Measurements from ENCODE around the gene ELOA2.

Gene ELOA2, protein sequence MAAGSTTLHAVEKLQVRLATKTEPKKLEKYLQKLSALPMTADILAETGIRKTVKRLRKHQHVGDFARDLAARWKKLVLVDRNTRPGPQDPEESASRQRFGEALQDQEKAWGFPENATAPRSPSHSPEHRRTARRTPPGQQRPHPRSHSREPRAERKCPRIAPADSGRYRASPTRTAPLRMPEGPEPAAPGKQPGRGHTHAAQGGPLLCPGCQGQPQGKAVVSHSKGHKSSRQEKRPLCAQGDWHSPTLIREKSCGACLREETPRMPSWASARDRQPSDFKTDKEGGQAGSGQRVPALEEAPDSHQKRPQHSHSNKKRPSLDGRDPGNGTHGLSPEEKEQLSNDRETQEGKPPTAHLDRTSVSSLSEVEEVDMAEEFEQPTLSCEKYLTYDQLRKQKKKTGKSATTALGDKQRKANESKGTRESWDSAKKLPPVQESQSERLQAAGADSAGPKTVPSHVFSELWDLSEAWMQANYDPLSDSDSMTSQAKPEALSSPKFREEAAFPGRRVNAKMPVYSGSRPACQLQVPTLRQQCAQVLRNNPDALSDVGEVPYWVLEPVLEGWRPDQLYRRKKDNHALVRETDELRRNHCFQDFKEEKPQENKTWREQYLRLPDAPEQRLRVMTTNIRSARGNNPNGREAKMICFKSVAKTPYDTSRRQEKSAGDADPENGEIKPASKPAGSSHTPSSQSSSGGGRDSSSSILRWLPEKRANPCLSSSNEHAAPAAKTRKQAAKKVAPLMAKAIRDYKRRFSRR

DNA sequence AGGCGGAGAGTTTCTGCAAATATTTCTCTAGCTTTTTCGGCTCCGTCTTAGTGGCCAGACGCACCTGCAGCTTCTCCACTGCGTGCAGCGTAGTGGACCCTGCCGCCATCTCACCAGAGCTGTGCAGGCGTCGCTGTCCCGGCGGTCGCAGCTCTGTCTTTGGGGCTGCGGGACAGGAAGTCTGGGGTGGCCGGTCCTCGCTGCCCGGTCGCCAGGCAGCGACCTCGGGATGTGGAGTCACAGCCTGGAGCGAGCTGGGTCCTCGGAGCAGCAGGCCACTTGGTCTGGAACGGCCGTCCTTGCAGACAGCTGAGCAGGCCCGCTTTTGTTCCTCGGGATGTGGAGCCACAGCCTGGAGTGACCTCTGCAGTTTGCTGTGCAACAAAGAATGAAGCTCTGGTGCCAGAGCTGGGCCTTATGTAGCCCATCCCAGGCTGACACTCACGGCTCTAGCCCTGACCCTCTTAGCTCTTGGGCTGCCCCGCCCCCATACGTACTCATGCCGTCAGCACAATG lies at the start of gene ELOA2:
ELOA2 (minus strand) TSS at position 466 of the 516 bp plus-strand sequence; CDS start at position 109, 357 bp downstream.
- POLR2A ChIA-PET: no interaction called here
- no peak for DNase-seq (ENCODE audit: extremely low spot score)
- CTCF ChIA-PET: no interaction called here
- TF ChIP-seq, protein P1, sequence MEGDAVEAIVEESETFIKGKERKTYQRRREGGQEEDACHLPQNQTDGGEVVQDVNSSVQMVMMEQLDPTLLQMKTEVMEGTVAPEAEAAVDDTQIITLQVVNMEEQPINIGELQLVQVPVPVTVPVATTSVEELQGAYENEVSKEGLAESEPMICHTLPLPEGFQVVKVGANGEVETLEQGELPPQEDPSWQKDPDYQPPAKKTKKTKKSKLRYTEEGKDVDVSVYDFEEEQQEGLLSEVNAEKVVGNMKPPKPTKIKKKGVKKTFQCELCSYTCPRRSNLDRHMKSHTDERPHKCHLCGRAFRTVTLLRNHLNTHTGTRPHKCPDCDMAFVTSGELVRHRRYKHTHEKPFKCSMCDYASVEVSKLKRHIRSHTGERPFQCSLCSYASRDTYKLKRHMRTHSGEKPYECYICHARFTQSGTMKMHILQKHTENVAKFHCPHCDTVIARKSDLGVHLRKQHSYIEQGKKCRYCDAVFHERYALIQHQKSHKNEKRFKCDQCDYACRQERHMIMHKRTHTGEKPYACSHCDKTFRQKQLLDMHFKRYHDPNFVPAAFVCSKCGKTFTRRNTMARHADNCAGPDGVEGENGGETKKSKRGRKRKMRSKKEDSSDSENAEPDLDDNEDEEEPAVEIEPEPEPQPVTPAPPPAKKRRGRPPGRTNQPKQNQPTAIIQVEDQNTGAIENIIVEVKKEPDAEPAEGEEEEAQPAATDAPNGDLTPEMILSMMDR (IDR thresholded peaks at IDR 0.05; ENCODE audit: control extremely low read depth, extremely low read depth, low read depth, missing control alignments): no peak

DNA sequence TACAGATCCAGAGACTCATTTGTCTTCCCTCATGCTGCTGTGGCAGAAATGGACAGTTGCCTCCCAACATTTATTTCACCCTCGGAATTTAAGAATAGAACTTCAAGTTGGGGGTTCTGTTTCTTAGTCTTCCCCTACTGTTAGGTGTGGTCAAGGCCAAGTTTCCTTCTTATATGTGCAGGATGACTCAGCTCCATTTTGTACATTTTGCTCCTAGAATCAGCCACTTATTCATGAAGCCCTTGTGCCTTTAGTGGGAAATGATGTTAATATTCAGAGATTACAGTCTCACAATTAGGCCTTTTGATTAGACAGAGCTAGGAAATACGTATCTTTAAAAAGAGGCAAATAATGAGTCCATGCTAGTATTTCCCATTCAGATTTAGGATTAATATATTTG lies 46.2 kb upstream of the ELOA2 start:
- DNase-seq (ENCODE audit: extremely low spot score): no peak
- POLR2A ChIA-PET: no interaction called here
- TF ChIP-seq, protein P1 (IDR thresholded peaks at IDR 0.05; ENCODE audit: control extremely low read depth, extremely low read depth, low read depth, missing control alignments): no peak
- CTCF ChIA-PET: interaction anchor here (1.0 kb wide), 2 partner anchors 14 to 30 kb away, joined by 3 to 4 read pairs; no protein-coding TSS in a partner anchor

DNA sequence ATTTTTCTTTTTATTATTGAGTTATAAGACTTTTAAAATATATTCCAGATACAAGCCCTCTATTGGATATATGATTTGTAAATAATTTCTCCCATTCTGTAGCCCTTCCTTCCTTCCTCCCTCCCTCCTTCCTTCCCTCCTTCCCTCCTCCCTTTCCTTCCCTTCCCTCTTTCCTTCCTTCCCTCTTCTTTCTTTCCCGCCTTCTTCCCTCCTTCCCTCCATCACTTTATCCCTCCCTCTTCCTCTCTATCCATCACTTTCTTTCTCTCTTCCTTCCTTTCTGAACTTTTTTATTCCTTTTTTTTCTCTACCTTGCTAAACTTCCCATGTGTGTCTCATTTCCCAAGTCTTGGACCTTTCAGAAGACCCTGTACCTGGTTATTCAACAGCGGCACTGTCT lies 45.5 kb upstream of the ELOA2 start:
- ChIA-PET POLR2A (no interaction called here), CTCF (interaction anchor here (1.0 kb wide), 1 partner anchor 29 kb away, joined by 3 read pairs; no protein-coding TSS in a partner anchor)
- no peak for DNase-seq (ENCODE audit: extremely low spot score)
- TF ChIP-seq, protein P1 (IDR thresholded peaks at IDR 0.05; ENCODE audit: control extremely low read depth, extremely low read depth, low read depth, missing control alignments): no peak

DNA sequence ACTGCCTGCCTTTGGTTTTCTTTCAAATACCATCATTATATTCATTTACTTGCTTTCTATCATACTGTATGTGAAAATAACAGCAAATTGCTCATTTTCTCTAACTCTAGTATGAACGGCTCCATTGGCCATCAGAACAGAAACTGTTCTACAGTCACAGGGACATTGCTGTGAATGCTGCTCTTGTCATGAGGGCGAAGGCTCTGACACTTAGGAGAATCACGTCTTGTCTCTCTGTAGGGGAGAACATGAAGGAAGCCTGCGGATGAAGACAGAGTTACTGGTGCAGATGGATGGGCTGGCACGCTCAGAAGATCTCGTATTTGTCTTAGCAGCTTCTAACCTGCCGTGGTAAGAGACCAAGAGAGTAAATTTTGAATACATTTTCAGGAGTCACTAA lies 41.7 kb upstream of the ELOA2 start:
- CTCF ChIA-PET: no interaction called here
- POLR2A ChIA-PET: no interaction called here
- no peak for DNase-seq (ENCODE audit: extremely low spot score)
- TF ChIP-seq, protein P1 (IDR thresholded peaks at IDR 0.05; ENCODE audit: control extremely low read depth, extremely low read depth, low read depth, missing control alignments): no peak

DNA sequence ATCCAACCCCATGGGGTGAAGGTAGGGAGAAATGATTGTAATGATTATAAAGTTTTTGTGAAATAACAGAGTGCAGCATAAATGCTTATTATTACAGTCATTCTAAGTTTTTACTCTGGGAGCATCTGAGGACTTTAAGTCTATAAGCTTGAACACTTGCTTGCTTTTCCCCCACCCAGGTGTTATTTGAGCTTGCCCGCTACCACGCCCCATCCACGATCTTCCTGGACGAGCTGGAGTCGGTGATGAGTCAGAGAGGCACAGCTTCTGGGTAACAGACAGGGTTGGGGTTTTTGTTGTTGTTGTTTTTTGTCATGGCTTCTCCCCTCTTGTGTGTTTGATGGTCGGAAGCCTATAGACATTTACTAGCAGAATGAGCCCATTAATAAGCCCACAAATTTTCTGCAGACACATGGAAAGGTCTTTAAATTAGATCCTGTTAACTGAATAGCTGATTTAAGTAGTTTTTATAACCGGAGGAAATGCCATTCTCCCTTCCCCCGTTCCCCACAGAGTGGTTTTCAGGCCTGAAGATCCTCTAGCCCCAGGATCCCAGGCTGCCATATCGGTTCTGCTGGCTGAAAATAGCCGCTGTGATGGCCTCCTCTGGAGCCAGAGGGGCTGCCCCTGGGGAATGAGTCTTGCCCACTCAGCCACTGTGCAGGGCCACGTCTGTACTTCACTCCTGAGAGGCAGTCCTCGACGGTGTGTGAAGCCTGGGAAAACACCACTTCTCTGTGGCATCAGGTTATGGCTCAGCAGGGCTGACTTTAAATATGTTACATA lies 39.9 kb upstream of the ELOA2 start:
- no peak for DNase-seq (ENCODE audit: extremely low spot score)
- ChIA-PET CTCF (interaction anchor here (0.9 to 2.2 kb wide), 5 partner anchors 8 to 673 kb away, joined by 3 to 7 read pairs (median 3); no protein-coding TSS in a partner anchor), POLR2A (no interaction called here)
- TF ChIP-seq, protein P1 (IDR thresholded peaks at IDR 0.05; ENCODE audit: control extremely low read depth, extremely low read depth, low read depth, missing control alignments): no peak

DNA sequence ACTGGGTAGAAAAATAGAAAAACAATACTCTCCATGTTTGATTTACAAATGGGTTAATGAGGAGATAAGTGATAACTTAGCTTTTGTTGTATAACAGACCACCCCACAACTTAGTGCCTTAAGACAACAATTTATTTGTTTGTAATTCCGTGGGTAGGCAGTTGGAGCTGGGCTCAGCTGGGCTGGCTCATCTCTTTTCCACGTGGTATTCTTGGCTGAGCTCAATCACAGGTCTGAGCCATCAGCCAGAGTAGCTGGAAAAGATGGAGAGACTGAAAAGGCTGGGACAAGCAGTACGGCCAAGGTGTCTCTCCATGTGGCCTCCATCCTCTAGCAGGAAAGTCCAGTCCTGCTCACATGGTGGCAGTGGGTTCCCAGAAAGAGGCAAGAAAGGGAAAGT lies 32.2 kb upstream of the ELOA2 start:
- TF ChIP-seq, protein P1 (IDR thresholded peaks at IDR 0.05; ENCODE audit: control extremely low read depth, extremely low read depth, low read depth, missing control alignments): no peak
- DNase-seq (ENCODE audit: extremely low spot score): no peak
- ChIA-PET CTCF (interaction anchor here (0.7 to 3.5 kb wide), 6 partner anchors 8 to 137 kb away, joined by 3 to 12 read pairs (median 4); no protein-coding TSS in a partner anchor), POLR2A (no interaction called here)

Data from GM10248 (cell line).